ENCODE data around the gene TMEM161A.

DNA sequence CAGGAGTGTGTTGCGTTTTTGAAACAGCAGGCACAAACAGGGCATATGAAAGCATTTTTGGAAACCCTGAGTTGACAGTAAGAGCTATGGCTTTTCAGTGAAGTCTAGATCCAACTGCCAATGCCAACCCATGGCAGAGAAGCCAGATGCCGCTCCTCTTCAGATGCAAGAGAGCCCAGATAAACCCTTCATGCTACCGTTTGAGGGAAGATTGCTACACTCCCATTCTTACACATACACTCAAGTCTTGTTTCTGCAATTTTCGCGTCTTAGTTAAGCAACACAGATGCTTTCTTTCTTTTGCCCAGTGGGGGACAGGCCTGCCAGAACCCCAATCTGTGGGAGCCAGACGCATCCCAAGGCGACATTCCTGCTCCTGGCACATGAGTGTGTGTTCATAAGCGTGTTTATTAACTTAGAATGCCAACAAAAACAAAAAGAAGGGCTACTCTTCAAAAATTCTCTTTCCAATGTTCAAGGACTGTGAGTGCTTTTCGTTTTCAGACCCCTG is 43.3 kb upstream of the TMEM161A start:
- TF ChIP-seq, protein P1, sequence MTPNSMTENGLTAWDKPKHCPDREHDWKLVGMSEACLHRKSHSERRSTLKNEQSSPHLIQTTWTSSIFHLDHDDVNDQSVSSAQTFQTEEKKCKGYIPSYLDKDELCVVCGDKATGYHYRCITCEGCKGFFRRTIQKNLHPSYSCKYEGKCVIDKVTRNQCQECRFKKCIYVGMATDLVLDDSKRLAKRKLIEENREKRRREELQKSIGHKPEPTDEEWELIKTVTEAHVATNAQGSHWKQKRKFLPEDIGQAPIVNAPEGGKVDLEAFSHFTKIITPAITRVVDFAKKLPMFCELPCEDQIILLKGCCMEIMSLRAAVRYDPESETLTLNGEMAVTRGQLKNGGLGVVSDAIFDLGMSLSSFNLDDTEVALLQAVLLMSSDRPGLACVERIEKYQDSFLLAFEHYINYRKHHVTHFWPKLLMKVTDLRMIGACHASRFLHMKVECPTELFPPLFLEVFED (CRISPR knock-in tag; conservative IDR thresholded peaks at IDR 0.05): no peak
- TF ChIP-seq ZBTB11 (CRISPR knock-in tag; IDR thresholded peaks at IDR 0.05) (no peak), KAT8 (IDR thresholded peaks at IDR 0.05; ENCODE audit: low read depth) (no peak), TFAM (CRISPR knock-in tag; conservative IDR thresholded peaks at IDR 0.05) (no peak), ZBTB43 (CRISPR knock-in tag; IDR thresholded peaks at IDR 0.05) (no peak), FOXP1 (CRISPR knock-in tag; IDR thresholded peaks at IDR 0.05) (no peak)
- TF ChIP-seq, protein P2, sequence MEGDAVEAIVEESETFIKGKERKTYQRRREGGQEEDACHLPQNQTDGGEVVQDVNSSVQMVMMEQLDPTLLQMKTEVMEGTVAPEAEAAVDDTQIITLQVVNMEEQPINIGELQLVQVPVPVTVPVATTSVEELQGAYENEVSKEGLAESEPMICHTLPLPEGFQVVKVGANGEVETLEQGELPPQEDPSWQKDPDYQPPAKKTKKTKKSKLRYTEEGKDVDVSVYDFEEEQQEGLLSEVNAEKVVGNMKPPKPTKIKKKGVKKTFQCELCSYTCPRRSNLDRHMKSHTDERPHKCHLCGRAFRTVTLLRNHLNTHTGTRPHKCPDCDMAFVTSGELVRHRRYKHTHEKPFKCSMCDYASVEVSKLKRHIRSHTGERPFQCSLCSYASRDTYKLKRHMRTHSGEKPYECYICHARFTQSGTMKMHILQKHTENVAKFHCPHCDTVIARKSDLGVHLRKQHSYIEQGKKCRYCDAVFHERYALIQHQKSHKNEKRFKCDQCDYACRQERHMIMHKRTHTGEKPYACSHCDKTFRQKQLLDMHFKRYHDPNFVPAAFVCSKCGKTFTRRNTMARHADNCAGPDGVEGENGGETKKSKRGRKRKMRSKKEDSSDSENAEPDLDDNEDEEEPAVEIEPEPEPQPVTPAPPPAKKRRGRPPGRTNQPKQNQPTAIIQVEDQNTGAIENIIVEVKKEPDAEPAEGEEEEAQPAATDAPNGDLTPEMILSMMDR (IDR thresholded peaks at IDR 0.05 in 2 of 3, conservative IDR thresholded peaks at IDR 0.05 in 1 of 3; ENCODE audit: insufficient read depth in 2 of 3, low read depth in 1 of 3, low read length in 3 of 3): no peak
